ENCODE data around the gene RPN1.

- no peak for TF ChIP-seq CTCF (IDR thresholded peaks at IDR 0.05; ENCODE audit: poor library complexity)
- TF ChIP-seq EZH2phosphoT487 (IDR thresholded peaks at IDR 0.05; ENCODE audit: low read depth, severe bottlenecking, unreplicated experiment): no peak
Observed at GRCh38 chr3:128581566-128581965, 69.1 kb downstream of the RPN1 start.
